H1 (cell line): ENCODE data around the gene AP1M2. TPM values are rescaled to one million over a fixed set of nuclear protein-coding genes. Genes with fewer than 3 reads are reported as not detected.

Source experiments
- CTCF ChIA-PET: fragments of 300-600 bp; sonication (Branson Sonifier 250); formaldehyde crosslinking; loops from one replicate; lab custom pipeline; 2021; ENCODE audit not compliant: partially characterized antibody; lab: Charles Lee
- POLR2A ChIA-PET: fragments of 300-600 bp; sonication (Branson Sonifier 250); formaldehyde crosslinking; loops from one replicate; lab custom pipeline; 2021; ENCODE audit warnings: inconsistent platforms; ENCODE audit not compliant: partially characterized antibody; lab: Charles Lee
- DNase-seq, 2 experiments: peaks; one replicate each; pipeline versions ENCODE4 v3.0.0 to v3.0.0-alpha.2; 2010 to 2022; ENCODE audit warnings: low spot score in 2 of 2, low read depth in 1 of 2, mixed read lengths in 1 of 2
- FAIRE-seq: peaks from 2 replicates; lab custom pipeline; 2011; peaks lifted over from hg19 to GRCh38; lab: Jason Lieb, UNC
- H2AFZ ChIP-seq: 2 replicates; pipeline ENCODE4 v1.8.1; 2012; ENCODE audit warnings: low read length, inconsistent platforms
- H2AK5ac ChIP-seq: 2 replicates; pipeline ENCODE4 v1.6.1; 2013; ENCODE audit warnings: low read depth, low read length
- H2BK120ac ChIP-seq: replicated peaks from 2 replicates; pipeline ENCODE3; 2013; ENCODE audit warnings: low read depth, low read length, inconsistent platforms
- H2BK12ac ChIP-seq: 2 replicates; pipeline ENCODE4 v1.6.1; 2013; ENCODE audit warnings: low read depth, low read length
- H2BK15ac ChIP-seq: 2 replicates; pipeline ENCODE4 v1.6.1; 2013; ENCODE audit warnings: low read length
- H2BK20ac ChIP-seq: 2 replicates; pipeline ENCODE4 v1.6.1; 2013; ENCODE audit warnings: low read length
- H2BK5ac ChIP-seq: 2 replicates; pipeline ENCODE4 v1.6.1; 2013; ENCODE audit warnings: low read depth, low read length
- H3K14ac ChIP-seq: 2 replicates; pipeline ENCODE4 v1.6.1; 2013; ENCODE audit warnings: inconsistent platforms; ENCODE audit not compliant: insufficient read length
- H3K18ac ChIP-seq: 2 replicates; pipeline ENCODE4 v1.6.1; 2013; ENCODE audit warnings: low read length; ENCODE audit errors: extremely low read depth
- H3K23ac ChIP-seq: 2 replicates; pipeline ENCODE4 v1.6.1; 2013; ENCODE audit warnings: inconsistent platforms; ENCODE audit not compliant: insufficient read length
- H3K23me2 ChIP-seq: 2 replicates; pipeline ENCODE4 v1.6.1; 2013; ENCODE audit warnings: low read depth, low read length
- H3K27ac ChIP-seq: 2 replicates; pipeline ENCODE4 v1.6.1; 2011; ENCODE audit warnings: low read depth, low read length, inconsistent platforms
- H3K27me3 ChIP-seq, 4 experiments: replicated peaks in 1 of 4; 1 replicate in 1 of 4; 2 replicates in 3 of 4; pipeline versions ENCODE4 v1.6.1 to v1.8.1; 2011 to 2013; ENCODE audit warnings: low read length in 3 of 4, mild to moderate bottlenecking in 3 of 4, inconsistent platforms in 2 of 4, mixed read lengths in 2 of 4, moderate library complexity in 1 of 4; ENCODE audit not compliant: control insufficient read depth in 3 of 4, insufficient read depth in 3 of 4; ENCODE audit errors: extremely low read depth in 1 of 4
- H3K36me3 ChIP-seq, 4 experiments: 2 replicates each; pipeline versions ENCODE4 v1.6.1 to v1.8.1; 2011 to 2013; ENCODE audit warnings: mild to moderate bottlenecking in 4 of 4, low read length in 3 of 4, moderate library complexity in 2 of 4, control low read depth in 1 of 4, inconsistent platforms in 1 of 4; ENCODE audit not compliant: insufficient read depth in 4 of 4, control insufficient read depth in 2 of 4
- H3K4ac ChIP-seq: replicated peaks from 2 replicates; pipeline ENCODE3; 2013; ENCODE audit warnings: low read length, low read depth, mixed read lengths, inconsistent platforms; ENCODE audit not compliant: insufficient read length
- H3K4me1 ChIP-seq, 4 experiments: replicated peaks in 1 of 4; 1 replicate in 1 of 4; 2 replicates in 3 of 4; pipeline versions ENCODE4 v1.6.1 to v1.8.1; 2011 to 2013; ENCODE audit warnings: low read length in 3 of 4, inconsistent platforms in 2 of 4, mixed read lengths in 1 of 4; ENCODE audit not compliant: insufficient read depth in 4 of 4, control insufficient read depth in 3 of 4
- H3K4me2 ChIP-seq, 2 experiments: 2 replicates each; pipeline versions ENCODE4 v1.6.1 to v1.8.1; 2011 to 2013; ENCODE audit warnings: low read depth in 2 of 2, low read length in 2 of 2, control low read depth in 1 of 2, inconsistent platforms in 1 of 2, mild to moderate bottlenecking in 1 of 2; ENCODE audit not compliant: insufficient read depth in 1 of 2
- H3K4me3 ChIP-seq, 4 experiments: fragments of 200-600, 300-600 bp in 1 of 4; sonication (generic), shearing (Covaris generic), sonication (Bioruptor Twin) in 1 of 4; 2 replicates each; pipeline versions ENCODE4 v1.5.1 to v1.8.1; 2011 to 2016; ENCODE audit warnings: low read length in 4 of 4, low read depth in 3 of 4, control low read depth in 2 of 4, inconsistent platforms in 2 of 4, mild to moderate bottlenecking in 2 of 4, mixed read lengths in 1 of 4, moderate library complexity in 1 of 4; ENCODE audit not compliant: insufficient read depth in 2 of 4; ENCODE audit errors: extremely low read depth in 1 of 4
- H3K56ac ChIP-seq: replicated peaks from 2 replicates; pipeline ENCODE3; 2013; ENCODE audit warnings: low read depth, mild to moderate bottlenecking, mixed read lengths, low read length, inconsistent platforms; ENCODE audit not compliant: insufficient read length
- H3K79me1 ChIP-seq: 2 replicates; pipeline ENCODE4 v1.6.1; 2013; ENCODE audit warnings: low read depth, low read length, control low read depth
- H3K79me2 ChIP-seq, 2 experiments: 2 replicates each; pipeline versions ENCODE4 v1.6.1 to v1.8.1; 2012 to 2013; ENCODE audit warnings: low read length in 2 of 2, mild to moderate bottlenecking in 2 of 2, inconsistent platforms in 1 of 2; ENCODE audit not compliant: insufficient read depth in 2 of 2, control insufficient read depth in 1 of 2
- H3K9ac ChIP-seq, 4 experiments: replicated peaks in 1 of 4; 1 replicate in 1 of 4; 2 replicates in 3 of 4; pipeline versions ENCODE4 v1.6.1 to v1.8.1; 2011 to 2013; ENCODE audit warnings: low read depth in 3 of 4, low read length in 3 of 4, control low read depth in 2 of 4, mild to moderate bottlenecking in 2 of 4, moderate library complexity in 2 of 4, inconsistent platforms in 1 of 4; ENCODE audit errors: extremely low read depth in 1 of 4
- H3K9me3 ChIP-seq, 2 experiments: 2 replicates each; pipeline versions ENCODE4 v1.6.1 to v1.8.1; 2012 to 2013; ENCODE audit warnings: mild to moderate bottlenecking in 2 of 2, moderate library complexity in 2 of 2, control low read depth in 1 of 2, inconsistent platforms in 1 of 2, low read depth in 1 of 2, low read length in 1 of 2, mixed read lengths in 1 of 2; ENCODE audit not compliant: insufficient read depth in 2 of 2
- H4K20me1 ChIP-seq, 2 experiments: replicated peaks in 1 of 2; 2 replicates each; pipeline versions ENCODE3 to v1.8.1; 2011 to 2013; ENCODE audit warnings: inconsistent platforms in 2 of 2, low read length in 2 of 2, mild to moderate bottlenecking in 1 of 2; ENCODE audit not compliant: insufficient read depth in 2 of 2, control insufficient read depth in 1 of 2
- H4K5ac ChIP-seq: 2 replicates; pipeline ENCODE4 v1.6.1; 2013; ENCODE audit warnings: low read length, low read depth, mixed read lengths, inconsistent platforms; ENCODE audit not compliant: insufficient read length
- H4K8ac ChIP-seq: 2 replicates; pipeline ENCODE4 v1.8.0; 2013; ENCODE audit warnings: mild to moderate bottlenecking, moderate library complexity, low read length, inconsistent platforms; ENCODE audit not compliant: insufficient read depth; ENCODE audit errors: extremely low read depth
- H4K91ac ChIP-seq: replicated peaks from 2 replicates; pipeline ENCODE3; 2013; ENCODE audit warnings: low read length, mixed read lengths, inconsistent platforms; ENCODE audit not compliant: insufficient read length
- ASH2L ChIP-seq: fragments of 200-600, 300-600 bp; sonication (generic); IDR thresholded peaks from one replicate; pipeline ENCODE4 v1.7.1; 2017; ENCODE audit warnings: low read length
- BCL11A ChIP-seq, 2 experiments: IDR thresholded peaks; one replicate each; pipeline ENCODE4 v1.6.1; 2011; ENCODE audit warnings: low read depth in 2 of 2, low read length in 2 of 2, mild to moderate bottlenecking in 2 of 2
- CHD1 ChIP-seq: IDR thresholded peaks from 2 replicates; pipeline ENCODE4 v1.6.1; 2012; ENCODE audit warnings: low read depth, low read length, improper control_type of control experiment
- E2F6 ChIP-seq: IDR thresholded peaks from 2 replicates; pipeline ENCODE4 v1.6.1; 2012; ENCODE audit warnings: inconsistent platforms
- EGR1 ChIP-seq: IDR thresholded peaks from 2 replicates; pipeline ENCODE4 v1.6.1; 2011; ENCODE audit warnings: low read depth, low read length, borderline replicate concordance
- EP300 ChIP-seq, 2 experiments: IDR thresholded peaks; 1 replicate in 1 of 2; 2 replicates in 1 of 2; pipeline ENCODE4 v1.6.1; 2011 to 2012; ENCODE audit warnings: low read depth in 2 of 2, low read length in 2 of 2, mild to moderate bottlenecking in 2 of 2, borderline replicate concordance in 1 of 2, inconsistent platforms in 1 of 2, moderate library complexity in 1 of 2
- FOSL1 ChIP-seq: IDR thresholded peaks from 2 replicates; pipeline ENCODE4 v1.6.1; 2011; ENCODE audit warnings: mild to moderate bottlenecking, low read depth, low read length, moderate library complexity; ENCODE audit not compliant: insufficient read depth
- GABPA ChIP-seq: IDR thresholded peaks from 2 replicates; pipeline ENCODE4 v1.6.1; 2011; ENCODE audit warnings: mild to moderate bottlenecking, low read length, moderate library complexity, borderline replicate concordance; ENCODE audit not compliant: insufficient read depth
- JUN ChIP-seq: IDR thresholded peaks from 2 replicates; pipeline ENCODE4 v1.6.1; 2011; ENCODE audit warnings: low read depth, mild to moderate bottlenecking, improper control_type of control experiment, low read length
- NRF1 ChIP-seq: IDR thresholded peaks from 2 replicates; pipeline ENCODE4 v1.6.1; 2011; ENCODE audit warnings: mild to moderate bottlenecking, low read depth, low read length, improper control_type of control experiment
- RXRA ChIP-seq: IDR thresholded peaks from 2 replicates; pipeline ENCODE4 v1.6.1; 2011; ENCODE audit warnings: low read depth, mild to moderate bottlenecking, low read length, moderate library complexity; ENCODE audit not compliant: insufficient read depth
- SUZ12 ChIP-seq: fragments of 200-600 bp; sonication (generic); IDR thresholded peaks from 2 replicates; pipeline ENCODE4 v1.6.1; 2012; ENCODE audit warnings: mild to moderate bottlenecking, inconsistent platforms, low read length, moderate library complexity, mixed read lengths
- TAF1 ChIP-seq: IDR thresholded peaks from 2 replicates; pipeline ENCODE4 v1.6.1; 2011; ENCODE audit warnings: mild to moderate bottlenecking, low read depth, low read length
- WGBS, 2 experiments: shearing (Covaris generic) in 1 of 2; methylation state at CpG; one replicate each; pipeline versions ENCODE4 v1.1.6 to v1.1.7; 2013 to 2015; ENCODE audit warnings: low lambda C conversion rate in 2 of 2, mixed read lengths in 2 of 2, inconsistent platforms in 1 of 2, low coverage in 1 of 2, missing lambda C conversion rate in 1 of 2; ENCODE audit not compliant: insufficient replicate concordance in 2 of 2, insufficient coverage in 1 of 2, insufficient read length in 1 of 2; ENCODE audit errors: extremely low coverage in 1 of 2, missing lambda C conversion rate in 1 of 2; 5-methylcytosine and 5-hydroxymethylcytosine counted together
- polyA plus RNA-seq, 7 experiments: library from polyadenylated mRNA; depleted of rRNA in 3 of 7; stranded (reverse) in 5 of 7; unstranded in 2 of 7; fragments of >200 nt in 5 of 7; fragments of 200-250 nt in 2 of 7; gene quantifications; 1 replicate in 5 of 7; 2 replicates in 1 of 7; 4 replicates in 1 of 7; pipeline versions ENCODE4 v1.2.1 to v1.2.3, GENCODE V29; 2011 to 2013; ENCODE audit warnings: missing spikeins in 2 of 7, mixed read lengths in 2 of 7
- total RNA-seq: library from RNA; stranded (reverse); fragmentation: NEBNext Ultra II Directional; extraction: Animal tissue kit (Norgen Biotek cat#: 25700); gene quantifications from 2 replicates; pipeline ENCODE4 v1.2.1, GENCODE V29; 2021

AP1M2 gene
- total and polyA plus RNA-seq, 2 of the 8 experiments (the other 6 are each of a cell fraction or from before 2014, with no cell fraction given): 140 to 161 TPM

GRCh38 chr19:10549733-10550132 is 37.4 kb downstream of the AP1M2 start:
- Histone ChIP-seq H3K27ac (no peak overlapping the region), H3K56ac (no peak overlapping the region), H3K23ac (no peak overlapping the region), H2BK120ac (no peak overlapping the region), H2AK5ac (no peak overlapping the region), H4K20me1 (peaks cover 6 to 16% of the 10 kb centered on the region in 2 experiments), H3K79me2 (peaks cover 0 to 9% of the 10 kb centered on the region in 2 experiments; a peak in 2 of 4 replicates), H4K91ac (no peak overlapping the region), H3K9me3 (no peaks in the 10 kb centered on the region), H2BK20ac (no peak overlapping the region), H3K18ac (no peak overlapping the region), H3K4me2 (no peak overlapping the region), H3K23me2 (no peaks in the 10 kb centered on the region), H3K79me1 (peaks cover 5% of the 10 kb centered on the region), H2BK15ac (no peak overlapping the region), H3K36me3 (peaks cover 9 to 44% (median 36%) of the 10 kb centered on the region in 4 experiments; a peak in 7 of 8 replicates), H2BK5ac (no peak overlapping the region), H2BK12ac (no peak overlapping the region), H3K4me1 (peaks cover 0 to under 1% (median 0%) of the 10 kb centered on the region in 4 experiments; a peak in 2 of 7 replicates), H3K4me3 (no peak overlapping the region), H3K27me3 (no peaks in the 10 kb centered on the region), H2AFZ (no peak overlapping the region), H3K14ac (no peak overlapping the region), H4K5ac (no peak overlapping the region), H4K8ac (no peak overlapping the region), H3K4ac (no peak overlapping the region), H3K9ac (no peak overlapping the region)
- CTCF ChIA-PET: interaction anchor here (1.2 to 2.3 kb wide), 2 partner anchors 12 to 38 kb away, joined by 3 to 9 read pairs; no protein-coding TSS in a partner anchor
- FAIRE-seq: no peak
- POLR2A ChIA-PET: no interaction called here
- TF ChIP-seq TAF1 (no peak), GABPA (no peak), EGR1 (no peak), EP300 (IDR thresholded peaks at IDR 0.05; ENCODE audit: borderline replicate concordance in 1 of 2, low read depth in 2 of 2, low read length in 2 of 2) (no peak), SUZ12 (no peak), E2F6 (no peak), NRF1 (no peak), JUN (no peak), BCL11A (IDR thresholded peaks at IDR 0.05; ENCODE audit: low read depth in 2 of 2, low read length in 2 of 2) (no peak), FOSL1 (no peak), RXRA (no peak), ASH2L (no peak), CHD1 (no peak)
- WGBS, 2 experiments: 98% methylated on average over 7 of the region's 7 CpGs; no CpG with 5 or more reads in 1 of the 2 experiments
- DNase-seq: no peak
